Hepatocyte (in vitro differentiated cells): ENCODE results near the gene HIPK3. TPM values are rescaled to one million over a fixed set of nuclear protein-coding genes. Genes with fewer than 3 reads are reported as not detected.

Experiments
- DNase-seq: peaks from one replicate; pipeline ENCODE4 v3.0.0-alpha.2; 2016; ENCODE audit warnings: low spot score
- H2AFZ ChIP-seq: fragments of 200-600 bp; sonication (generic); 2 replicates; pipeline ENCODE4 v1.6.0; 2016; ENCODE audit warnings: antibody characterized with exemption, mild to moderate bottlenecking
- H3K27ac ChIP-seq: fragments of 200-600 bp; sonication (generic); 2 replicates; pipeline ENCODE4 v1.5.1; 2016; ENCODE audit warnings: mild to moderate bottlenecking
- H3K27me3 ChIP-seq: fragments of 200-600 bp; sonication (generic); 2 replicates; pipeline ENCODE4 v1.6.1; 2016
- H3K36me3 ChIP-seq: fragments of 200-600 bp; sonication (generic); replicated peaks from 2 replicates; pipeline ENCODE4 v1.5.1; 2016; ENCODE audit warnings: low read depth; ENCODE audit not compliant: insufficient read depth
- H3K4me1 ChIP-seq: fragments of 200-600 bp; sonication (generic); 2 replicates; pipeline ENCODE4 v1.5.1; 2016; ENCODE audit warnings: mild to moderate bottlenecking, moderate library complexity; ENCODE audit not compliant: insufficient read depth
- H3K4me2 ChIP-seq: fragments of 200-600 bp; sonication (generic); 2 replicates; pipeline ENCODE4 v1.6.0; 2016
- H3K4me3 ChIP-seq: fragments of 200-600 bp; sonication (generic); 2 replicates; pipeline ENCODE4 v1.5.1; 2016; ENCODE audit warnings: mild to moderate bottlenecking
- H3K79me2 ChIP-seq: fragments of 200-600 bp; sonication (generic); 2 replicates; pipeline ENCODE4 v1.6.0; 2017; ENCODE audit warnings: mild to moderate bottlenecking
- H3K9me2 ChIP-seq: fragments of 200-600 bp; sonication (generic); replicated peaks from 2 replicates; pipeline ENCODE4 v1.6.0; 2017; ENCODE audit warnings: mild to moderate bottlenecking; ENCODE audit not compliant: insufficient read depth
- H3K9me3 ChIP-seq: fragments of 200-600 bp; sonication (generic); 2 replicates; pipeline ENCODE4 v1.5.1; 2016; ENCODE audit warnings: low read depth, mild to moderate bottlenecking
- H4K20me1 ChIP-seq: fragments of 200-600 bp; sonication (generic); 2 replicates; pipeline ENCODE4 v1.6.0; 2016; ENCODE audit warnings: mild to moderate bottlenecking; ENCODE audit not compliant: insufficient read depth, poor library complexity, severe bottlenecking
- CTCF ChIP-seq: fragments of 200-600 bp; sonication (generic); IDR thresholded peaks from 2 replicates; pipeline ENCODE4 v1.5.1; 2016; ENCODE audit warnings: antibody characterized with exemption, mild to moderate bottlenecking; ENCODE audit not compliant: poor library complexity
- EZH2 ChIP-seq: fragments of 200-600 bp; sonication (generic); IDR thresholded peaks from 2 replicates; pipeline ENCODE4 v1.6.1; 2016; ENCODE audit warnings: antibody characterized with exemption, mild to moderate bottlenecking, borderline replicate concordance
- EZH2phosphoT487 ChIP-seq: fragments of 200-600 bp; sonication (generic); IDR thresholded peaks from one replicate; pipeline ENCODE4 v1.6.1; 2018; ENCODE audit warnings: antibody characterized with exemption, mild to moderate bottlenecking, low read depth, moderate library complexity; ENCODE audit not compliant: unreplicated experiment, severe bottlenecking
- WGBS: methylation state at CpG from one replicate; pipeline ENCODE4 v1.1.6; 2016; ENCODE audit warnings: low lambda C conversion rate; ENCODE audit errors: missing lambda C conversion rate; 5-methylcytosine and 5-hydroxymethylcytosine counted together
- polyA plus RNA-seq: library from polyadenylated mRNA; unstranded; fragments of >200 nt; fragmentation: Nextera tagmentation; extraction: Ambion mirVana; gene quantifications from 2 replicates; pipeline ENCODE4 v1.2.1, GENCODE V29; 2016
- total RNA-seq: library from RNA; depleted of rRNA; stranded (reverse); fragments of >200 nt; gene quantifications from 2 replicates; pipeline ENCODE4 v1.2.3, GENCODE V29; 2014

Gene HIPK3
- total and polyA plus RNA-seq, 2 experiments from 2014 or later: 25.0 to 123 TPM

DNA sequence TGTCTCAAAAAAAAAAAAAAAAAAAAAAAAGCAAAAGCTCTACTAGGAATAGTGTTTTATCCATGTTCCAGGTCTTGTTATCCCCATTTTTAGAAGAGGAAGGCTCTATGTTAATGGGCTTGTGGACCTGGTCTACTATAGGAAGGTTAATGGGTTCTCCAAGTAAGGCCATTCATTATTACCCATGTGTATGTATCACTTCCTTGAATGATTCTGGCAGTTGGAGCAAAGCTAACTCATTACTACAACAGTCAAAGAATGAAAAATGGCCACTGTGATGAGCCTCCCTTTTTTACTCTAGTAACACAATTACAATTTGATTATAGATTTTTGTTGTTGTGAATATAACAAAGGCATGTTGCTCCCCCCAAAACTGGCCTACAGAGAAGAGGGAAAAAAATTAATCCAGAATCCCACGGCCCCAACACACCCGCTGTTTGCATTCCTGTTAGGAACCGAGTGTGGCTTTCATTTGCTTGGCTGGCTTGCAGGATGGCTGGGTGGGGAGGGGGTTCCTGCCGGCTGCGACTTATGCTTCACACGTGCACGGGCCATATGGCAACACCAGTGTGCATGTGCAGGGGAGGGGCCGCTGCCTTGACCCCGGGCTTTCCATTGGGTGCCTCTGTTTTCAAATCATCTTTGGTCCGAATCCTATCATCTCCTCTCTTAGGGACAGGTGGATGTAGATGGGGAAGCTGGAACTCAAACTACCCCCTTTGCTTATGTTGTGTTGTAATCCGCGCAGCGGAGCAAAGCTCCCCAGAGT is 148.8 kb downstream of the HIPK3 start:
- H3K36me3 ChIP-seq: no peaks in the 10 kb centered on the region
- TF ChIP-seq CTCF: no peak
- TF ChIP-seq EZH2phosphoT487: no peak
- no peak for TF ChIP-seq EZH2
- 90% methylated on average over 13 of the region's 13 CpGs for WGBS

More for the DNA sequence above, 148.8 kb downstream of the HIPK3 start:
- H4K20me1 ChIP-seq: no peaks in the 10 kb centered on the region
- H2AFZ ChIP-seq: no peak overlapping the region
- no peaks in the 10 kb centered on the region for H3K79me2 ChIP-seq
- no peak overlapping the region for H3K27ac ChIP-seq
- H3K9me3 ChIP-seq: no peaks in the 10 kb centered on the region
- no peak overlapping the region for H3K4me3 ChIP-seq
- H3K4me2 ChIP-seq: no peak overlapping the region
- H3K27me3 ChIP-seq: peaks cover 15% of the 10 kb centered on the region
- no peaks in the 10 kb centered on the region for H3K9me2 ChIP-seq
- no peaks in the 10 kb centered on the region for H3K4me1 ChIP-seq
- no peak for DNase-seq

Other genes starting within 250 kb of the HIPK3 start
- 21.3 and 21.5 TPM in 2 replicates for gene DEPDC7, start 241.5 kb upstream of the HIPK3 start, total RNA-seq
- gene DEPDC7, start 241.5 kb upstream of the HIPK3 start, polyA plus RNA-seq: 12.1 and 12.5 TPM in 2 replicates
- gene TCP11L1, start 217.8 kb upstream of the HIPK3 start, total RNA-seq: 16.8 and 25.5 TPM in 2 replicates
- gene TCP11L1, start 217.8 kb upstream of the HIPK3 start, polyA plus RNA-seq: 9.8 and 11.2 TPM in 2 replicates
- gene CSTF3, start 95.9 kb upstream of the HIPK3 start, total RNA-seq: 33.0 TPM in 2 replicates
- 35.6 and 39.7 TPM in 2 replicates for gene CSTF3, start 95.9 kb upstream of the HIPK3 start, polyA plus RNA-seq
- 0.36 and 0.57 TPM in 2 replicates for gene KIAA1549L, start 118.7 kb downstream of the HIPK3 start, total RNA-seq
- gene KIAA1549L, start 118.7 kb downstream of the HIPK3 start, polyA plus RNA-seq: 0.05 TPM in 1 of 2 replicates, not detected in the other